ENCODE data around the gene DCST2.

Gene DCST2

GRCh38 chr1:155008015-155008941, 25.3 kb downstream of the DCST2 start:
- no peak for DNase-seq

GRCh38 chr1:155007251-155007828, 26.2 kb downstream of the DCST2 start:
- DNase-seq: no peak

GRCh38 chr1:155006601-155007101, 26.9 kb downstream of the DCST2 start:
- no peak for DNase-seq

GRCh38 chr1:155005076-155006011, 28.2 kb downstream of the DCST2 start:
- DNase-seq: no peak

- DNase-seq: no peak
These were observed 29.1 kb downstream of the DCST2 start for GRCh38 chr1:155004352-155005075.

- DNase-seq: no peak
These were observed 29.7 kb downstream of the DCST2 start for GRCh38 chr1:155003766-155004351.

GRCh38 chr1:155003227-155003765, 30.3 kb downstream of the DCST2 start:
- no peak for DNase-seq

- DNase-seq: no peak
These were observed 30.9 kb downstream of the DCST2 start, which contains the start of gene ZBTB7B for GRCh38 chr1:155002464-155003226. Gene ZBTB7B (plus strand): TSS chr1:155002802. CDS start chr1:155014661, 11,859 bp downstream.

- DNase-seq: peak; percentile 98
These were observed 31.7 kb downstream of the DCST2 start for GRCh38 chr1:155001675-155002463.

- DNase-seq: no peak
These were observed 32.2 kb downstream of the DCST2 start for GRCh38 chr1:155001425-155001674.

GRCh38 chr1:155000726-155001424, 32.7 kb downstream of the DCST2 start:
- DNase-seq: peak; percentile 95

- no peak for DNase-seq
These were observed 33.2 kb downstream of the DCST2 start for GRCh38 chr1:155000411-155000725.

GRCh38 chr1:154999571-155000410, 33.8 kb downstream of the DCST2 start:
- DNase-seq: peak; percentile 37

- DNase-seq: no peak
These were observed 34.6 kb downstream of the DCST2 start for GRCh38 chr1:154998818-154999570.

- DNase-seq: no peak
These were observed 35.3 kb downstream of the DCST2 start for GRCh38 chr1:154998201-154998780.

GRCh38 chr1:154996966-154997701, 36.4 kb downstream of the DCST2 start:
- no peak for DNase-seq

All from NCI-H510A treated with DMSO at 0.1 percent for 48 hours (cell line).